GM19193 (cell line): ENCODE data around the gene SAMD8.

Source experiments
- POLR2A ChIP-seq: IDR thresholded peaks from 4 replicates; pipeline ENCODE4 v1.6.1; 2011; ENCODE audit not compliant: insufficient read depth, insufficient read length; ENCODE audit errors: extremely low read depth

Gene SAMD8

GRCh38 chr10:75150656-75151055 is 39.2 kb downstream of the SAMD8 start:
- no peak for TF ChIP-seq POLR2A

GRCh38 chr10:75159519-75159918 is 48.1 kb downstream of the SAMD8 start:
- no peak for TF ChIP-seq POLR2A

- no peak for TF ChIP-seq POLR2A
Observed at GRCh38 chr10:75165684-75166622, 54.5 kb downstream of the SAMD8 start.

GRCh38 chr10:75166623-75166972 is 55.1 kb downstream of the SAMD8 start:
- TF ChIP-seq POLR2A: no peak

- TF ChIP-seq POLR2A: no peak
Observed at GRCh38 chr10:75168275-75168674, 56.8 kb downstream of the SAMD8 start.

GRCh38 chr10:75170215-75170614 is 58.8 kb downstream of the SAMD8 start:
- no peak for TF ChIP-seq POLR2A

- no peak for TF ChIP-seq POLR2A
Observed at GRCh38 chr10:75175046-75175445, 63.6 kb downstream of the SAMD8 start.

- TF ChIP-seq POLR2A: no peak
Observed at GRCh38 chr10:75176046-75176445, 64.6 kb downstream of the SAMD8 start.

- no peak for TF ChIP-seq POLR2A
Observed at GRCh38 chr10:75176736-75177135, 65.3 kb downstream of the SAMD8 start.

GRCh38 chr10:75179657-75180177 is 68.3 kb downstream of the SAMD8 start:
- no peak for TF ChIP-seq POLR2A

- no peak for TF ChIP-seq POLR2A
Observed at GRCh38 chr10:75180592-75180991, 69.1 kb downstream of the SAMD8 start.

- TF ChIP-seq POLR2A: no peak
Observed at GRCh38 chr10:75181073-75181472, 69.6 kb downstream of the SAMD8 start.

GRCh38 chr10:75186310-75186709 is 74.9 kb downstream of the SAMD8 start:
- TF ChIP-seq POLR2A: no peak

- TF ChIP-seq POLR2A: no peak
Observed at GRCh38 chr10:75187961-75188426, 76.5 kb downstream of the SAMD8 start.

- TF ChIP-seq POLR2A: no peak
Observed at GRCh38 chr10:75189266-75190096, 78.0 kb downstream of the SAMD8 start.
